Skeletal muscle tissue (tissue), 5 donors: ENCODE measurements around the gene NABP1. TPM values are rescaled to one million over a fixed set of nuclear protein-coding genes. Genes with fewer than 3 reads are reported as not detected.

Experiments
- H3K27ac ChIP-seq: one replicate; pipeline ENCODE4 v1.7.0; 2013; ENCODE audit warnings: mild to moderate bottlenecking, low read depth, low read length, inconsistent platforms
- H3K27me3 ChIP-seq, 3 donors: one replicate each; pipeline ENCODE4 v1.7.0; 2013; ENCODE audit warnings: low read length in 3 of 3; ENCODE audit not compliant: control insufficient read depth in 3 of 3, insufficient read depth in 3 of 3
- H3K36me3 ChIP-seq, 3 donors: one replicate each; pipeline ENCODE4 v1.7.0; 2013; ENCODE audit warnings: low read length in 3 of 3; ENCODE audit not compliant: control insufficient read depth in 3 of 3, insufficient read depth in 3 of 3
- H3K4me1 ChIP-seq, 3 donors: one replicate each; pipeline ENCODE4 v1.7.0; 2013; ENCODE audit warnings: low read length in 3 of 3, mild to moderate bottlenecking in 3 of 3; ENCODE audit not compliant: control insufficient read depth in 3 of 3, insufficient read depth in 3 of 3
- H3K4me3 ChIP-seq, 3 donors: one replicate each; pipeline ENCODE4 v1.7.0; 2013; ENCODE audit warnings: low read length in 3 of 3
- H3K9ac ChIP-seq, 3 donors: one replicate each; pipeline ENCODE4 v1.7.0; 2013; ENCODE audit warnings: low read length in 3 of 3, mild to moderate bottlenecking in 3 of 3, moderate library complexity in 2 of 3, low read depth in 1 of 3
- H3K9me3 ChIP-seq, 3 donors: one replicate each; pipeline ENCODE4 v1.7.0; 2013; ENCODE audit warnings: low read length in 3 of 3; ENCODE audit not compliant: control insufficient read depth in 3 of 3
- small RNA-seq: library from RNA; depleted of rRNA; stranded (forward); fragments of <200 nt; gene quantifications from one replicate; pipeline ENCODE3, GENCODE V24; 2014
- total RNA-seq: library from RNA; depleted of rRNA; stranded (reverse); fragments of >200 nt; gene quantifications from one replicate; pipeline ENCODE4 v1.2.3, GENCODE V29; 2014
- donor health status: Osteomylitis.

NABP1 gene
- total RNA-seq, 1 donor from 2014 or later: 14.6 TPM

DNA sequence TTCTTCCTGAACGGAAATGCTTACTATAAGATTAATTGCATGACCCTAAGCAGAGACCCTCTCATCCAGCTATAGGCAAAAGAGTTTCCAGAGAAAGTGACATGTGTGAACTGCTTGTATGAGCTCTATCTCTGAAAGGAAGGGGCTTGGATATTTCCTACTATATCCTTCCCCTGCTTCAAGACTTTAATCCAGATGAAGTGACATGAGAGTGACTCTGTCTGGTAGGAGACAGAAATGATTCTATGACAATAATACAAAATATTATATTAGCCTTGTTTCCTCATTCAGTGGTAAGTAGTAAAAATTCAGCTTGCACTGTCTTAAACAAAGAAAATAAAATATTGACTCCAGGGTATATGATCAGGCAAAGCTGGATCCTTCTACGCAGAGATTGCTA lies 37.5 kb downstream of the NABP1 start:
- H3K27me3 ChIP-seq: no peaks in the 10 kb centered on the region
- no peak overlapping the region for H3K9ac ChIP-seq
- no peak overlapping the region for H3K27ac ChIP-seq
- peaks cover 0 to 4% (median 0%) of the 10 kb centered on the region in 3 donors for H3K4me1 ChIP-seq
- H3K36me3 ChIP-seq: no peaks in the 10 kb centered on the region
- no peaks in the 10 kb centered on the region for H3K9me3 ChIP-seq
- H3K4me3 ChIP-seq: no peak overlapping the region

- no peaks in the 10 kb centered on the region for H3K9me3 ChIP-seq
- no peak overlapping the region for H3K4me3 ChIP-seq
- H3K27me3 ChIP-seq: no peaks in the 10 kb centered on the region
- H3K4me1 ChIP-seq: no peaks in the 10 kb centered on the region
- H3K9ac ChIP-seq: no peak overlapping the region
- no peak overlapping the region for H3K27ac ChIP-seq
- H3K36me3 ChIP-seq: no peaks in the 10 kb centered on the region
Measured at GRCh38 chr2:191719261-191719660, 41.3 kb downstream of the NABP1 start.

GRCh38 chr2:191719938-191720337 lies 42.0 kb downstream of the NABP1 start:
- Histone ChIP-seq H3K36me3 (no peaks in the 10 kb centered on the region), H3K4me1 (no peaks in the 10 kb centered on the region), H3K9ac (no peak overlapping the region), H3K27me3 (no peaks in the 10 kb centered on the region), H3K27ac (no peak overlapping the region), H3K4me3 (no peak overlapping the region), H3K9me3 (no peaks in the 10 kb centered on the region)

- no peaks in the 10 kb centered on the region for H3K27me3 ChIP-seq
- H3K9ac ChIP-seq: no peak overlapping the region
- H3K9me3 ChIP-seq: no peaks in the 10 kb centered on the region
- H3K36me3 ChIP-seq: no peaks in the 10 kb centered on the region
- H3K4me3 ChIP-seq: no peak overlapping the region
- no peak overlapping the region for H3K27ac ChIP-seq
- no peaks in the 10 kb centered on the region for H3K4me1 ChIP-seq
Measured at GRCh38 chr2:191721331-191721730, 43.4 kb downstream of the NABP1 start.

GRCh38 chr2:191724015-191724414 lies 46.1 kb downstream of the NABP1 start:
- Histone ChIP-seq H3K4me3 (no peak overlapping the region), H3K9me3 (no peaks in the 10 kb centered on the region), H3K27ac (no peak overlapping the region), H3K36me3 (no peaks in the 10 kb centered on the region), H3K4me1 (no peaks in the 10 kb centered on the region), H3K27me3 (no peaks in the 10 kb centered on the region), H3K9ac (no peak overlapping the region)

DNA sequence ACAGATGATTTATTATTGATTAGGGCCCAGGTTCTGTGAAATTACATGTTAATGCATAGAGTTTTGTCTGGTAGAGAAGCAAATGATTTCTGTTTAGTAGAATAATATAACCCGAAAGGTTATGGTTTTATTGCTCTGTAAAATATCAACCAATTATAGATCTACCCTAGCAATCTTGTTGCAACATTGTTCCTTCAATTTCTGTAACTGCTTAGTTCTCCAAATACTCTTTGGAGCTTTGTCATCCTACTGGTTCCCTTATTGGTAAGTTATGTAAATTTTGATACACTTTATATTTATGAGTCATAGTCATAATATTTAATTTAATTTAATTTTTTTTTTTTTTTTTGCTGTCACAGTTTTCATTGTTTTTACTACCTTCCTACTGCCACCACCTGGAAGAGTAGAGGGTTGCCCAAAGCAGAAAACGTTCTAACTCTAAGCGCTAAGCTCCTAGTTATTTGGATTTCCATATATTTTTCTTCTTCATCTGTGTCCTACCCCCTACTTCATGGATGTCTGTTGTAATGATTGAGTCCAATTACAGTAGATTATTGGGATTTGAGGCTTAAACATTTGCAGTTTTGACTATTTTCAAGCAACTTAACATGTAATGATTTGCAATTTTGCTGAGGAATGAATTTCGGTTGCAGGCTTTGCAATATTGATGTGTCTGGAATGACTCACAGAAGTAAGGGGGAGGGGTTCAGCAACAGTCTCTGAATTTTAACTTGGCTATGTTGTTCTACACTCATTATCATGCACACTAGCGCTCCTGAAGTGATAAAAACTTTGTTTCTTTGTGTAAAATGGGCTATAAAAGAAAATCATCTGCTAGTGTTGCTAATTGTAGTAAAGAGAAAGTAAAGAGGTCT lies 51.1 kb downstream of the NABP1 start:
- Histone ChIP-seq H3K27ac (no peak overlapping the region), H3K27me3 (no peaks in the 10 kb centered on the region), H3K36me3 (no peaks in the 10 kb centered on the region), H3K4me1 (no peaks in the 10 kb centered on the region), H3K9ac (no peak overlapping the region), H3K4me3 (no peak overlapping the region), H3K9me3 (no peaks in the 10 kb centered on the region)

DNA sequence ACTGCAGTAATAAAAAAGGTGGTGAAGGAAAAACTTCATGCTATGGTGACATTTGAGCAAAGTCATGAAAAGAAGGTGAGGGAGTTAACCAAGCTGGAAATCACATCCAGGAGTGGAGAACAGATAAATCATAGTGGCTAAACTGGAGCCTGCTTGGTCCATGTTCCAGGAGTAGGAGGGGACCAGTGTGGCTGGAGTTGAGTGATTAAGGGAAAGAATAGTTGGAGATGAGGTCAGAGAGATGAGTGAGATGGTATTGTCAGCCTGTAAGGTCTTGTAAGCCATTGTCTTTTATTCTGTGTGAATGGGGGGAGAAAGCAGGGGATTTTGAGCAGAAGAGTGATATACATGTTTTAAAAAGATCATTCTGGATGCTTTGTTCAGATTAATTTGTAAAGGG lies 52.3 kb downstream of the NABP1 start:
- H3K27me3 ChIP-seq: no peaks in the 10 kb centered on the region
- no peak overlapping the region for H3K4me3 ChIP-seq
- no peak overlapping the region for H3K9ac ChIP-seq
- no peaks in the 10 kb centered on the region for H3K4me1 ChIP-seq
- no peak overlapping the region for H3K27ac ChIP-seq
- H3K9me3 ChIP-seq: no peaks in the 10 kb centered on the region
- no peaks in the 10 kb centered on the region for H3K36me3 ChIP-seq

Small RNA genes within 50 kb of the gene (small RNA-seq; reads per million reads assigned to genes)
- not detected for gene RF02271

Other genes starting within 250 kb of the NABP1 start
- gene CAVIN2, start 169.0 kb downstream of the NABP1 start, total RNA-seq: 19.3 TPM